GM18502 (cell line): ENCODE data around the gene SCN2A.

Experiments
- ATAC-seq: cut with Tn5 transposase; IDR thresholded peaks from one replicate; pipeline ENCODE4 v1.9.1; 2021; ENCODE audit warnings: mild to moderate bottlenecking; ENCODE audit not compliant: unreplicated experiment, poor library complexity

SCN2A gene

DNA sequence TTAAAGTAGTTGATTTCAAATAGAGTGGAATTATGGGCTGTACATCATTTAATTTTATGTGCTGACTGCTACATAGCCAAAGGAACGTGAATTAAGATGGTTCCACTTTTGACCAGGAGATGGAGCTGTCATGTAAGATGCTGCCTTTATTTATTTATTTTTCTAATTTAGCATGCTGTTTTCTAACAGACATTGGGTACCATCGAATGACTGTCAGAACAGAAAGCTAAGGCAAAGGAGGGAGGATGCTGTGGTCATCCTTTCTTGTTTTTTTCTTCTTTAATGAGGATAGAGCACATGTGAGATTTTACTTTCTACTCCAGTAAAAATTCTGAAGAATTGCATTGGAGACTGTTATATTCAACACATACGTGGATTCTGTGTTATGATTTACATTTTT is at the start of gene SCN2A:
TSS of gene SCN2A (plus strand) at position 185 of the 400 bp plus-strand sequence. CDS start 56,410 bp downstream, outside the sequence.
- peak; percentile 79 for ATAC-seq

DNA sequence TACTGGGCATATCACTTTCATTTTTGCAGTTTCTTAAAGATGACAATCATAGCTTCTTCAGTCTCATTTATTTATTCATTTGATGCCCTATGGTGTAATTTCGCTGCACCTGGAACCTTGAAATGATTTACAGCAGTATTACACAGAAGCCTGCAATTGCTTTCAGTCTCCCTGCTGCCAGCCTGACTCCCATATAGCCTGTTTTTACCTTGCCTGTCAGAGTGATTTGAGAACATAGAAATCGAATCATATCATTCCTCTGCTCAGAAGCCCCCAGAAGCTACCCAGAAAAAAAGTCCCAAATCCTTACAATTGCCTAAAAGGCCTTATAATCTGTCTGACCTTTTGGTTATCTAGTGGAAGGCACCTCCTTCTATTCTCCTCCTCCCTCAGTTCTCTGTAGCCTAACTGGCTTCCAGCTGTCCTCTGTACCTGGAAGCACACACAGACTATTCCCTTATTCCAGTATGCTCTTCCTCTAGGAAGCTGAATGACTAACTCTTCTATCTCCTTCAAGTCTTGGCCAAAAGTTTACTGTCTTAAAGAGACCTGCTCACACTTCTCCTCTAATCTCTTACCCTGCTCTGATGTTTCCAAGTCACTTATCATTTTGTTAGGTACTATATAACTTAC is 48.0 kb upstream of the SCN2A start:
- no peak for ATAC-seq

DNA sequence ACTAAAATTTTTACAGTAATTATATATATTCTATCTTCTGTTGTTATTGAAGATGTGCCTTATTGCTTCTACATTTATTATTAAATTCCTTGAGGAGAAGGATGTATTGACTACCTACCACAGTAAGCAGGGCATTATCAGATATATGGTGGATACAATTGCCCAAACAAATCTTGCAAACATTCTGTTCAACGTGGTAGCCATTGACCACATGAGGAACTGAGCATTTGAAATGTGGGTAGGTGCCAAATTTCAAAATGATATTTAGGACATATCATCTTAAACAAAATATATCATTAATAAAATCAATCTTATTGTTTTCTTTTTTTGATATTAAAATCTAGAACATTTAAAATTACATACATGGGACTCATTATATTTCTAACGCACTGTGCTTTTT is 46.5 kb upstream of the SCN2A start:
- peak; percentile 53 for ATAC-seq

DNA sequence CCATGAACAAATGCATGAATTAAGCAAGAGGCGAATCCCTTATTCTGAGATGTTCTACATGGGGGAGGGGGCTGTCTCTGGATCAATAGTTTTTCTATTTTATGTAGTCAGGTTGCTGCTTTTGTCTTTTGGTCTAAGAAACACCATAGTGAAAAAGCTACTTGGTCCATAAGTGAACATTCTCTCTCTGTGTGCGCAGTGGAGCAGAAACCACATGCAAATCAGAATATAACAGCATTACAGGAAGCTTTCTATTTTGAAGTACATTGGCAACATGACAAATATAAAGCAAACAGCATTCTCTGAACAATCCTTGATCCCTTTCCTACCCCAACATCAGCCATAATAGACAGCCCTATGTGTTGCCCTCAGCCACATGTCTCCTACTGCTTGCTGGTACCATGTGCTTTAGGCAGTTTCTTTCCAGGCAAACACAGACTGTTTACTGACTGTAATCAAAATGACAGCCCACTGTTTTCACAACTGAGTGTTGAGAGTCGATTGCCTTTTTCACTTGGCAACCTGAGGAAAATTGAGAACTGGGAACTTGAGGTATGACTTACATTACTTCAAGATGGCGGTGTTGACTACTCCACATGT is 45.9 kb upstream of the SCN2A start:
- ATAC-seq: peak; percentile 97

GRCh38 chr2:165196411-165196810 is 42.8 kb upstream of the SCN2A start:
- ATAC-seq: no peak

GRCh38 chr2:165197346-165197745 is 41.9 kb upstream of the SCN2A start:
- no peak for ATAC-seq

DNA sequence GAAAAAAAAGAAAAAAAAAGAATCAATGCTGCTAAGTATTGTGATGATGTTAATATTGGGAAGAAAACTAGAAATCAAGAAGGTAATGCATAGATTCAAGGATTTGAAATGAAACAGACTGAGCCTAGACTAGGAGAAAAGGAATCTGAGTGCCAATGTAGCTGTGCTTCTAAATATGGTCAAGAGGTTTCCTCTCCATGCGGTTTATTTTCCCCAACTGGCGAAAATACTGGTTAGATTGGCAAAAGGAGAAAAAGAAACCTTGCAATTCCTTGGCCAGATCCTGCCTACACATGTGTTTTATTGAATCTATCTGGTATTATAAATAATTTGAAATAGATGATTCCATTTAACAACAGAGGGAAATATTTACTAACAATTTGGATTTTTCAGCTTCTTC is 41.0 kb upstream of the SCN2A start:
- no peak for ATAC-seq

DNA sequence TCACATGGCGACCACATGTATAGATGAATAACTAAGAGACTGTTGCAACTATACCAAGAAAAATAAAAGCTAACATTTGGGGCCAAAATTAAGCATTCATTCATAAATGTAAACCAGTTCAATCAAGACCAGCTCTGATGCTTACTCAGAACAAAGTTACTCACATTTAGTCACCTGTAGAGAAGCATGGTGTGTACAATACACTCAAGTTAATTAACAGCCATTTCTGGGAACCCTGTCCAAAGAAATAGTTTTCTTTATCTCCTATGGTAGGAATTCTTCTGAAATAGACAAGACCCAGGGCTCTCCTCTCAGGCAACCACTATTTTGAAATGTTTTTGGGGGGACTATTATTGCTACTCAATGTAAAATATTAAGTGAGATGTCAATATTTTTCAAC is 37.0 kb upstream of the SCN2A start:
- ATAC-seq: no peak

- ATAC-seq: peak; percentile 70
Measured at GRCh38 chr2:165203689-165204559, 35.3 kb upstream of the SCN2A start, which contains the start of gene SCN3A. Gene SCN3A, minus strand, starts transcription at chr2:165204050. Its CDS starts 27,656 bp downstream, at chr2:165176394.

- no peak for ATAC-seq
Measured at GRCh38 chr2:165205865-165206264, 33.3 kb upstream of the SCN2A start.

DNA sequence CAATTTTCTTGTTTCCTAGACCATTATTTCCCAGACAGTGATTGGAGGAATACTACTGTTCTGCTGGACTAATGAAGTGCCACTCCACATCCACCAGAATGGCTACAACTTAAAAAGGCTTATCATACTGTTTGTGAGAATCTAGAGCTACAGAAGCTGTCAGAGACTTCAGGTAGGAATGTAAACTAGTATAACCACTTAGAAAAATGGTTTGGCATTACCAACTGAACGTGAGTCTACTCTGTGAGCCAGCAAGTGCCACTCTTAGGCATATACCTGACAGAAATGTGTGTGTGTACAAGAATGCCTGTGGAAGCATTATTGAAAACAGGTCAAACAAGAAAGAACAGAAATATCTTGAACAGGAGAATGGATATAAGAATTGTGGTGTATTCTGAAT is 31.1 kb upstream of the SCN2A start:
- ATAC-seq: no peak

DNA sequence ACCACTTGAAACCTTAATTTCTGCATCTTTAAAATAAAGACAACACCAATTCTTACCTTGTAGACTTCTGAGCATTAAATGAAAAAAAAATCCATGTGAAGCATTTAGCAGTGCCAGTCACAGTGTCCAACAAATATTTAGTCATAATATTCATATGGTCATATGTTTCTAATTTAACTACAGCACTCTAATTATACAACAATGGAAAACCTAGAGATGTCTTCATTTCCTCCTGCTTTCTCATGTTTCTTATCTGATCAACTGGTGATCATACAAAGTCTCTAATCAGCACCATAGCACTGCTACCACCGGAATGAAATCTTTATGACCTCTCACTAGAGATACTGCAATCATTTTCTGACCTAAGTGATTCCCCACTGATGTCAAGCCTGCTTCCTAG is 25.1 kb upstream of the SCN2A start:
- ATAC-seq: no peak

GRCh38 chr2:165219481-165219880 is 19.7 kb upstream of the SCN2A start:
- ATAC-seq: no peak

DNA sequence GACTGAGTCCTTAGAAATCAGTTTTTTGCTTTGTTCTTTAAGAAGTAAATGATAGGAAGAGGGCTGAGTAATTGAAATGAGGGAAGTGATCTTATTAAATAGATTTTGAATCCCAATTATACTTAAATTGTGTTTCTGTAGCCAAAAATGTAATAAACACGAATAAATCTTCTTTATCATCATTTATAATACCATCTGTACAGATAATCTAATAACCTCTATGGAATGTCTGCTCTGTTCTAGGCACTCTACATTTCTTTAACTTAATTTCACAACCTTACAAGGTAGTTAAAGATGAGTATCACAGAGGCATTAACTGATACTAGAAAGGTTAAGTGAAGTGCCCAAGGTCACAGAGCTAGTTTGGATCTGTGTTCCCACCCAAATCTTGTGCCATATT is 14.3 kb upstream of the SCN2A start:
- ATAC-seq: no peak

DNA sequence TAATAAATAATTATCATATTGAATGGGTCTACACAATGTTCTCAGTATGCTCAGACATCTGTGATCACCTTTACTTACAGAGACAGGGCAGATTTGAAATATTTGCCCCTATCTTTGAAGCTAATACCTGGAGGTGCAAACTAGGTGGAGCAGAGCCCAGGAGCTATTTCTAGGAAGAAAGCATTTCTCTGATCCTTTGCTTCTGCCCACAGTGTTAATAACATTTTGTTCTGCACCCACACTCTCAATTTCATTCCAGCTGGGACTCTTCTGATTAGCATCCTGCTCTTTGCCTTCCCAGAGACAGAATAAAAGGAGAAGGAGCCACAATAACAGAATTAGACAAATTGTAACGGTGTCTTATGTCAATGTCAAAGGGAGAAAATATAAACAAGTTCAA is 11.6 kb upstream of the SCN2A start:
- no peak for ATAC-seq

DNA sequence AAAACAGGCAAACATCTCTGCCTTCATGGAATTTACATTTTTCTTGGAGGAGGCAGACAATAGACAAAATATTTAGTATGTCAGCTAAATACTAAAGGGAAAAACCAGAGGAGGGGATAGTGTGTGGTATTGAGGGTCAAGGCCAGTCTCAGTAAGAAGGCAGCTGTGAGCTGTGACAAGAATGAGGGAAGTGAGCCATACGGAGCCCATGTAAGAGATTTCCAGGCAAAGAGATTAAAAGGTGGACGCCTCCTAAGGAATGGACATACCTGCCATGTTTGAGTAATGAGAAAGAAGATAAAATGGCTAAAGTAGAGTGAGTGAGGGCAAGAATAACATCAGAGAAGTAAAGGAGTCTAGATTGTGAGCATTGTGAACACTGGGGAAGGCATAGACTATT is 2.2 kb upstream of the SCN2A start:
- no peak for ATAC-seq

GRCh38 chr2:165238295-165238694 is 919 bp upstream of the SCN2A start:
- ATAC-seq: no peak

GRCh38 chr2:165239856-165240515 is 772 bp downstream of the SCN2A start:
- ATAC-seq: no peak

DNA sequence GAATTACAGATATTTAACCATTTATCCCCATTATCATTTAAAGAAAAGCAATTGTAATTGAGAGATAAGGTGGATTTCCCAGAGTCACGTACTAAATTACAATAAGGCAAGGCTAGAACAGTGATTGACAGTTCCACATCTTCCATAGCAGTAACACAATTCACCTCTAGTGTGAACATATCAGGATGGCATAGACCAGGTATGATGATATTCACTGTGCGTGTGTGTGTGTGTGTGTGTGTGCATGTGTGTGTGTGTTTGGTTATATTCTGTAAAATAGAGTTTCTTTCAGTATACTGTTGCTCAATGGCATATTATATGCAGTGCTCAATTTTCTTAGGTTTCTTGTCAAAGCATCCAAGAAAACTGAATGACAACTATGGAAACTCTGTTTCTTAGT is 1.7 kb downstream of the SCN2A start:
- no peak for ATAC-seq

GRCh38 chr2:165245081-165245793 is 6.0 kb downstream of the SCN2A start:
- ATAC-seq: no peak
